Keratinocyte (primary cell): ENCODE results near the gene DLG2. TPM values are rescaled to one million over a fixed set of nuclear protein-coding genes. Genes with fewer than 3 reads are reported as not detected.

Experiments used
- DNase-seq: peaks from one replicate; pipeline ENCODE4 v3.0.0-alpha.2; 2011; ENCODE audit warnings: low read depth, missing footprints, low spot score
- FAIRE-seq: peaks from 2 replicates; lab custom pipeline; 2011; peaks lifted over from hg19 to GRCh38; lab: Jason Lieb, UNC
- H2AFZ ChIP-seq: 2 replicates; pipeline ENCODE4 v1.6.0; 2012; ENCODE audit warnings: low read length, control low read depth, inconsistent platforms; ENCODE audit not compliant: control insufficient read depth
- H3K27ac ChIP-seq: 2 replicates; pipeline ENCODE4 v1.5.1; 2011; ENCODE audit warnings: low read length; ENCODE audit not compliant: control insufficient read depth, insufficient read depth
- H3K27me3 ChIP-seq: 3 replicates; pipeline ENCODE4 v1.6.0; 2011; ENCODE audit warnings: low read length; ENCODE audit not compliant: control insufficient read depth, insufficient read depth; ENCODE audit errors: extremely low read depth
- H3K36me3 ChIP-seq, 2 experiments: 2 replicates in 1 of 2; 3 replicates in 1 of 2; pipeline ENCODE4 v1.5.1; 2011; ENCODE audit warnings: low read length in 2 of 2, mild to moderate bottlenecking in 1 of 2; ENCODE audit not compliant: control insufficient read depth in 2 of 2, insufficient read depth in 2 of 2; ENCODE audit errors: extremely low read depth in 1 of 2
- H3K4me1 ChIP-seq: 3 replicates; pipeline ENCODE4 v1.5.1; 2011; ENCODE audit warnings: low read length; ENCODE audit not compliant: control insufficient read depth, insufficient read depth; ENCODE audit errors: extremely low read depth
- H3K4me2 ChIP-seq: 3 replicates; pipeline ENCODE4 v1.6.0; 2011; ENCODE audit warnings: low read depth, low read length; ENCODE audit not compliant: control insufficient read depth, insufficient read depth; ENCODE audit errors: extremely low read depth
- H3K4me3 ChIP-seq, 3 experiments: fragments of 200-600 bp in 1 of 3; sonication (generic) in 1 of 3; 2 replicates in 2 of 3; 3 replicates in 1 of 3; pipeline ENCODE4 v1.5.1; 2011 to 2016; ENCODE audit warnings: low read length in 3 of 3, mild to moderate bottlenecking in 3 of 3, control low read depth in 2 of 3, inconsistent platforms in 1 of 3, low read depth in 1 of 3, mixed read lengths in 1 of 3, mixed run types in 1 of 3, moderate library complexity in 1 of 3; ENCODE audit not compliant: control insufficient read depth in 2 of 3, insufficient read depth in 2 of 3; ENCODE audit errors: extremely low read depth in 1 of 3
- H3K79me2 ChIP-seq: 2 replicates; pipeline ENCODE4 v1.6.0; 2012; ENCODE audit warnings: low read length; ENCODE audit not compliant: control insufficient read depth, insufficient read depth
- H3K9ac ChIP-seq: 3 replicates; pipeline ENCODE4 v1.6.0; 2011; ENCODE audit warnings: low read length; ENCODE audit not compliant: control insufficient read depth, insufficient read depth; ENCODE audit errors: extremely low read depth
- H3K9me1 ChIP-seq: 3 replicates; pipeline ENCODE4 v1.6.0; 2011; ENCODE audit warnings: low read length; ENCODE audit not compliant: control insufficient read depth, insufficient read depth; ENCODE audit errors: extremely low read depth
- H3K9me3 ChIP-seq: 2 replicates; pipeline ENCODE4 v1.5.1; 2012; ENCODE audit warnings: low read depth, low read length; ENCODE audit not compliant: control insufficient read depth
- H4K20me1 ChIP-seq: 3 replicates; pipeline ENCODE4 v1.6.0; 2011; ENCODE audit warnings: low read length; ENCODE audit not compliant: control insufficient read depth, insufficient read depth; ENCODE audit errors: extremely low read depth
- CTCF ChIP-seq, 3 experiments: IDR thresholded peaks in 1 of 3; conservative IDR thresholded peaks in 1 of 3; optimal IDR thresholded peaks in 1 of 3; 2 replicates in 2 of 3; 3 replicates in 1 of 3; pipeline versions ENCODE3 to v1.5.1; 2011; ENCODE audit warnings: low read length in 3 of 3, mild to moderate bottlenecking in 3 of 3, moderate library complexity in 2 of 3, control low read depth in 1 of 3, inconsistent platforms in 1 of 3; ENCODE audit not compliant: insufficient read depth in 2 of 3; ENCODE audit errors: extremely low read depth in 1 of 3
- EZH2 ChIP-seq: IDR thresholded peaks from one replicate; pipeline ENCODE4 v1.6.1; 2012; ENCODE audit warnings: inconsistent platforms, mild to moderate bottlenecking, low read length, moderate library complexity
- dilution Hi-C: fragments of 300-500 bp; cut with MboI; formaldehyde crosslinking; loops from one replicate; pipeline ENCODE4 v1.7.0; 2020; ENCODE audit warnings: low sequenced_read_pairs; ENCODE audit not compliant: extremely low pct_ligation_motif_present
- polyA plus RNA-seq, 5 experiments: library from polyadenylated mRNA; depleted of rRNA in 3 of 5; stranded (reverse) in 3 of 5; stranded (forward) in 1 of 5; unstranded in 1 of 5; fragments of >200 nt; gene quantifications; 1 replicate in 1 of 5; 2 replicates in 3 of 5; 3 replicates in 1 of 5; pipeline versions ENCODE4 v1.2.1 to v1.2.3, GENCODE V29; 2011 to 2012; ENCODE audit warnings: missing spikeins in 2 of 5, low read depth in 1 of 5, low replicate concordance in 1 of 5

DLG2 gene
- polyA plus RNA-seq, 1 donor (not counting 4 experiments of a cell fraction or from before 2014, with no cell fraction given) = 0.55 TPM

GRCh38 chr11:84215672-84216071 lies 1411.5 kb downstream of the DLG2 start:
- Histone ChIP-seq H3K9me3 (no peaks in the 10 kb centered on the region), H3K4me2 (no peak overlapping the region), H3K9ac (no peak overlapping the region), H3K27ac (no peak overlapping the region), H3K4me3 (no peak overlapping the region), H2AFZ (no peak overlapping the region), H3K27me3 (no peaks in the 10 kb centered on the region), H4K20me1 (no peaks in the 10 kb centered on the region), H3K9me1 (no peaks in the 10 kb centered on the region), H3K79me2 (no peaks in the 10 kb centered on the region), H3K36me3 (no peaks in the 10 kb centered on the region), H3K4me1 (no peaks in the 10 kb centered on the region)
- dilution Hi-C loops = no loop called here
- FAIRE-seq (no peak), DNase-seq (no peak)
- TF ChIP-seq EZH2 (no peak), CTCF (optimal IDR thresholded peaks at IDR 0.05 in 1 of 3, IDR thresholded peaks at IDR 0.05 in 1 of 3, conservative IDR thresholded peaks at IDR 0.05 in 1 of 3; ENCODE audit: extremely low read depth in 1 of 3, insufficient read depth in 2 of 3, low read length in 3 of 3) (no peak)

- H3K27me3 ChIP-seq = no peaks in the 10 kb centered on the region
- FAIRE-seq = no peak
- no peak for TF ChIP-seq CTCF (optimal IDR thresholded peaks at IDR 0.05 in 1 of 3, IDR thresholded peaks at IDR 0.05 in 1 of 3, conservative IDR thresholded peaks at IDR 0.05 in 1 of 3; ENCODE audit: extremely low read depth in 1 of 3, insufficient read depth in 2 of 3, low read length in 3 of 3)
- TF ChIP-seq EZH2 = no peak
- H2AFZ ChIP-seq = no peak overlapping the region
- H3K9ac ChIP-seq = no peak overlapping the region
- no peak for DNase-seq
- H3K4me2 ChIP-seq = no peak overlapping the region
- H4K20me1 ChIP-seq = no peaks in the 10 kb centered on the region
- no peak overlapping the region for H3K4me3 ChIP-seq
- no peaks in the 10 kb centered on the region for H3K79me2 ChIP-seq
- no peak overlapping the region for H3K27ac ChIP-seq
- dilution Hi-C loops = no loop called here
- H3K4me1 ChIP-seq = no peaks in the 10 kb centered on the region
- no peaks in the 10 kb centered on the region for H3K36me3 ChIP-seq
- no peaks in the 10 kb centered on the region for H3K9me1 ChIP-seq
- no peaks in the 10 kb centered on the region for H3K9me3 ChIP-seq
Measured at GRCh38 chr11:84214557-84214956, 1412.6 kb downstream of the DLG2 start.
